Stimulated activated naive CD4-positive, alpha-beta T cell treated with Interleukin-2 at 50 U/mL for 16 hours (primary cell): ENCODE data around the gene NTSR1.
A peak's percentile ranks its signal among the peaks of the same experiment; 100 is the strongest.

ENCODE experiments used
- DNase-seq: peaks from one replicate; lab custom pipeline; 2025; lab: John Stamatoyannopoulos, UW

Gene NTSR1

GRCh38 chr20:62740286-62741141 lies 31.9 kb downstream of the NTSR1 start:
- DNase-seq = peak; percentile 95

- DNase-seq = no peak
These were observed 32.6 kb downstream of the NTSR1 start for GRCh38 chr20:62741191-62741691.

DNA sequence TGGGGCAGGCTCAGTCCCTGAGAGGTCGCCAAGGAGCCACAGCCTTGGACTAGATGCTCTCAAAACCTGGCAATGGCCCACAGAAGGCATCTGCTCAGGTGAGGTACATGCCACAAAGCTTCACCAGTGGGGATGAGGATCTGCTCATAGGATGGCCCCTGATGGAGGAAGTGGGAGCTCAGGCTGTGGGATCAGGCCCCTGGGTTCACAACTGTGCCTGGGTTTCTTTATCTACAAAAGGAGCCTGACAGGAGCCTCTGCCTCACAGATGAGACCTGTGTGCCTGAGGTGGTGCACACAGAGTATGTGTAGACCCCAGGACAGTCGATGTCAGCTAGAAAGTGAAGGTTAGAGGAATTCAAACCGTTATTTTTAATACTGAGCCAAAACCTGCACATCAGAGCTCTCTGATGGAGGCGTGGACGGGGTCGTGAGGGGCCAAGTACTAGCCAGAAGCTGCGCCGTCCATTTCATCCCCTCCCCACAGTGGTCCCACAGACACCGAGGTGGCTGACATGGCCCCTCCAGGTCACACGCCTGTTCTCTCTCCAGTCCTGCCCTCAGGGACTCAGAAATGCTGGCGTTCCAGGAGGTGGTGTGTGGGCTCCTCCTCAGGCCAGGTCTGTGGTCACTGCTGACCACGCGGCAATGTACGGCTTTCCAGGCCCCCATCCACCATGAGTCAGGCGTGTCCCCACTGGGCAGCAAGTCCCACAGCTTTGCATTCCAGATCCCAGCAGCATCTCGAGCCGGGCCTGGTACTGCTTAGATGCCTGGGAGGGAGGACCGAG lies 33.3 kb downstream of the NTSR1 start:
- no peak for DNase-seq

GRCh38 chr20:62742550-62742949 lies 33.9 kb downstream of the NTSR1 start:
- no peak for DNase-seq

- DNase-seq = no peak
These were observed 34.5 kb downstream of the NTSR1 start for GRCh38 chr20:62742979-62743776.

DNA sequence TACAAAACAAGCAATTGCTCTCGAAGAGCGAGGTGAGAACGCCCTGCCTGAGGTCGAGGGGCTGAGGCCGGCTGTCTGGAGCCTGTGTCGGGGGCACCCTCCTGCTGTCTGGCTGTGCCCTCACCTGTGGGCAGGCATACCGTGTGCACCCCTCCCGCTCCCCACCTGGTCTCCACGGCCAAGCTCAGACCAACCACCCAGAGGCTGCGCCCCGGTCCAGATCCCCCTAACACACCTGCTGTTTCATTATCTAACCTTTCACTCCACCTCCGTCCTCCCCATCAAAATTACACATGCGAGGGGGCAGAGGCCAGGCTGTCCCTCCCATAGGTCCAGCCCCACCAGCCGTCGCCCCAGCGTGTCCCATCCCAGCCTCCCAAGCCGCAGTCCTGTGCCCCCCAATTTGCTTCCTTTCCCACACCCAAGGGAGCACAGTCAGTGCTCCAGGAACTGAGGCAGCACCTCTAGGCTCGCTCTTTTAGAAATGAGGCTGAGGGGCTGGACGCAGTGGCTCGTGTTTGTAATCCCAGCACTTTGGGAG lies 35.2 kb downstream of the NTSR1 start:
- no peak for DNase-seq

DNA sequence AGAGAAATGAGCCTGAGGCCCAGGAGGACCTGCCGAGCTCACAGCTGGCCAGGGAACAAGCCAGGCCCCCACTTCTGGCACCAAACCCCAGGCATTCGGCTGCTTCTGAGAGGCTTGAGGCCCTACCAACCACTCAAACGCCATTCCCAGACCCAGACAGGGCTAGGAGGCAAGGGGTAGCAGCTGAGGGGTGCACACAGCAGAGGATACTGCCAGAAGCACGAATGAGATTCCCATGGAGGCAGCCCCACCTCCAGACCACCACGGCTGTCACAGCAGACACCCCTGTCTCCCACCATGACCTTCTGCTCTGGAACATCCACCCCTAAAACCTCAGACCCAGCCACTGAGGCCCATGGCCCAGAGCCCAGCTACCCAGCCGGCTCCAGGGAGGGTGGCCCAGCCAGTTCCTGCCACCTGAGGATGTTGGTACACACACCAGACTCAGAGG lies 36.1 kb downstream of the NTSR1 start:
- no peak for DNase-seq

DNA sequence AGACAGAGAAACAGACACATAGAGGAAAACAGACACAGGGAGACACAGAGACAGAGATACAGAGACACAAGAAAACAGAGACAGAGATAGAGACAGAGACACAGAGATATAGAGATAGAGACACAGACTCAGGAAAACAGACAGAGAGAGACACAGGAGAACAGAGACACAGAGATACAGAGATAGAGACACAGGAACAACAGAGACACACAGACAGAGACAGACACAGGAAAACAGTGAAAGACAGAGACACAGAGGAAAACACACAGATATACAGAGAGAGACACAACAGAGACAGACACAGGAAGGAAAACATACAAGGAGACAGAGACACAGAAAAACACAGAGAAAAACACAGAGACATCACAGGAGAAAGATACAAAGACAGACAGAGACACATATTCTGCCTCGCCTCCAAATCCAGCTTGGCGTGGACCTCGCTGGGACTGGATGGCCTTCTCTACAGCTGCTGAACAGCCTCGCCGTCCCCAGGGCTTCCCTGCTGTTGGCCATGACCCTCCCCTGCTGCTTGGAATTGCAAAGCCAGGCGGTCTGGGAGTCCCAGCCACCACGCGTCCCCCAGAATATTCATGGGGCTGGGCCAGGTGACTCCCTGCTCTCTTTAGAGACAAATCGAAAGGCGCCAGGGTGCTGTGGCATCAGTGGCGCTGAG lies 36.8 kb downstream of the NTSR1 start:
- no peak for DNase-seq

DNA sequence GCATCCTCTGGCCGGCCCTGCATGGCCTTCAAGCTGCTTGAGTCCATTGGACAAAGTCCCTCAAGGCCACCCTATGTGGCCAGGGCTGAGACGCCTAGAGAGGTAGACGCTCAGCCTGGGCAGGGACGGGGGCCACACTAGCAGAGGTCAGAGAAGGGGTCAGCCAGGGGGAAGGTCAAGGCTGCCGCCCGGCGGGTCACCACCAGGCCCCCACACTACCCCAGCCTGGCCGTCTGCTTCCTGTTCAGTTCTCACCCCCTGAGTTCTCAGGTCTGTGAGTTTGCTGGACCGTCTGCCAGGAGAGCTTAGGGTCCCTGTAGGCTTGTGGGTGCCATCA lies 37.3 kb downstream of the NTSR1 start:
- DNase-seq = no peak

DNA sequence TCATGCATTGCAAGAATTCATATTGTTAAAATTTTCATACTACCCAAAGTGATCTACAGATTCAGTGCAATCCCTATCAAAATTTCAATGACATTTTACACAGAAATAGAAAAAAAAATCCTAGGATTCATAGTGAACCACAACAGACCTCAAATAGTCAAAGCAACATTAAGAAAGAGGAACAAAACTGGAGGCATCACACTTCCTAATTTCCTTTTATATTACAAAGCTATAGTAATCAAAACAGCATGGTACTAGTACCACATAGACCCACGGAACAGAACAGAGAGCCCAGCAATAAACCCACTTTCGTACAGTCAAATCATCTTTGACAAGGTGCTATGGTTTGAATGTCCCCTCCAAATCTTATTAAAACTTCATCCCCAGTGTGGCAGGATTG lies 39.7 kb downstream of the NTSR1 start:
- DNase-seq = no peak

- no peak for DNase-seq
These were observed 41.3 kb downstream of the NTSR1 start for GRCh38 chr20:62749851-62750445.

DNA sequence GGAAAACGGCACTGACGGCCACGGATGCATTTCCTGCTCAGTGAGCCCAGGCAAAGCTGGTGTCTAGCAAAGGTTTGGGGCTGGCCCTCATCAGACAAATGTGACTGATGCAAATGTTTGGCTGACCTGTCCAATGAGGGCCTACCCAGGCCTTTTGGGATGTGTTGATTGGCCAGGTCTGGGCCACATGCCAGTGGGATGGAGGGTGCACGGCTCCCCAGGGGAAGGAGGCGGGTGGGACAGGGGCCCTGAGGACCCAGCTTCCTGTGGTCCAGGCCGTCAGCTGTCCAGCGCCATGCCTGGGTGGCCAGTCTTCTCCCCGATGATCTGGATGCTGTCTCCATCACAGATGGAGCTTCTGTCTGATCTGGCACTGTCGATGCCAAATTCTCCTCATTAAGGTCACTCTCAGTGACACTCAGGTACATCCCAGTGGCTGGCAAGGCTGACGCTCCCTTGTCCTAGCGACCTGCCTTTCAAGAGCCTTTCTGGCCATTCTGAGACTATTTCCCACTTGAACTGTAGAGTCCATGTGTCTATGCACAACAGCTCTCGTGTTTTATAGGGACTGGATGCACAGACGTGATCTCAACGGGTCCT lies 43.0 kb downstream of the NTSR1 start:
- no peak for DNase-seq

GRCh38 chr20:62752181-62752670 lies 43.6 kb downstream of the NTSR1 start:
- DNase-seq = no peak

GRCh38 chr20:62752671-62753501 lies 44.2 kb downstream of the NTSR1 start:
- DNase-seq = no peak

DNA sequence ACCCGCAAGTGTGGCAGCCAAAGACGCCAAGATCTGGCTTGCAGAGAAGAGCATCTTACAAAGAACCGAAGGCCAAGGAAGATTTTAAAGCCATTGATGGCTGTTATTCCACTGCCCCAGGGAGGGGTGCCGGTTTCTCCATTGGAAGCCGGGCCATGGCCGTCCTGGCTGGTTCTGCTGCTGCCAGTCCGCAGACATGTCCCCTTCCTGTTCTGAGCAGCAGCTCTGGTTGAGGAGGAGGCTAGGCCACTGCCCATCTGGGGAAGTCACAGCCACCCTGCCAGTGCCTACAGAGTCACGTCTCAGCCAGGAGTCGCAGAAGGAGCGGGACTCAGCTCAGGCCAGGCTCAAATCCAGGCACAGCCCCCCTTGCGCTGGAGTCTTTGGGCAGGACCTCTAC lies 45.0 kb downstream of the NTSR1 start:
- DNase-seq = no peak

- DNase-seq = no peak
These were observed 45.7 kb downstream of the NTSR1 start for GRCh38 chr20:62754122-62754990.

- DNase-seq = no peak
These were observed 46.3 kb downstream of the NTSR1 start for GRCh38 chr20:62754991-62755356.
